Gastrocnemius medialis (tissue), 4 donors: ENCODE measurements around the gene IDS.

ENCODE experiments used
- POLR2A ChIP-seq, 2 donors: fragments of 450-650 bp; IDR thresholded peaks; one replicate each; pipeline ENCODE4 v1.6.1; 2017; ENCODE audit warnings: antibody characterized with exemption in 2 of 2, mild to moderate bottlenecking in 2 of 2, moderate library complexity in 2 of 2
- TF ChIP-seq, protein P1 (sequence below), 5 experiments: fragments of 450-650 bp in 3 of 5; fragments of 200-600 bp in 2 of 5; sonication (generic) in 2 of 5; IDR thresholded peaks in 4 of 5; conservative IDR thresholded peaks in 1 of 5; 1 replicate in 4 of 5; 2 replicates in 1 of 5; pipeline ENCODE4 v1.5.1; 2016 to 2019; ENCODE audit warnings: antibody characterized with exemption in 5 of 5, mild to moderate bottlenecking in 3 of 5, moderate library complexity in 3 of 5

DNA sequence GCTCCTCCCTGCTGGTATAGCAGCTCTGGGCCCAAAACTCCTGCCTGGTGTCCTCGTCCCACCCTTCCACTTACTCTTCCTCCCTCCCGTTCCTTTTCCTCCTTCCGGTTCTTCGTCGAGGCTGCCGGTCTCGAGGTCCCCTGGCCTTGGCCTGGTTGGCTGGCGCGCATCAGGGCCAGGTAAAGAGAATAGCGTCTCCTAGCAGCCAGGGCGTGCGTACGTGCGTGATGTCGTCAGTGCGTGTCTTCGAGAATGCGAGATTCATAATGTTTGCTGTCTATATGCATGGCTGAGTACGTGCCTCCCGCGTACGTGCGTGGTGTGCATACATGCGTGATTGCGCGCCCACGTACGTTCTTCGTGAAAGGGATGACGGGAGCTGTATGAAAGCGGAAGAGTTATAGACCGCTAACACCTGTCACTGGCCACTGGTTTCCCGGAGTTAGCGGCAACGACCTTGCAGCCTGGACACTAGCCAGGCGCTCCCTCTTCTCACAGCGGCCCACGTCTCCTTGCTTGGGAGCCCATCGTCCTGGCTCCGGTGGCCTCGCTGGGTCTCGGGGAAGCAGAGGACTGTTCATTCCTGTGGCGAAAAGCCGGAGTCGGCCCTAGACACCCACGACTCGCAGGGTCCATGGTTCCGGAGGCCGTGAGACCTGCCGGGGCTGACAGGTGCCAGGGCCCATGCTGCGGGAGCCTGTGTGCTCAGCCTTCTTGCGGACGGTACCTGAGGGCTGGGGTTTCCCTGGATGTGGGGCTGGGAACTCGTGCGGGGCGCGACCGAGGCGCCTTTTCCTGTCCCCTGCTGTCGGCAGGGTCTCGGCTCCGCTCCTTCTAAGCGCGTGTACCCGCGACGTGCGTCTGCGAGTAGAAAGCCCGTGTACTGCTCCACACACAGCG lies 35.8 kb upstream of the IDS start, which contains the start of gene EOLA1:
- peak; percentile 49 to 55 for TF ChIP-seq POLR2A (IDR thresholded peaks at IDR 0.05)
- TF ChIP-seq, protein P1, sequence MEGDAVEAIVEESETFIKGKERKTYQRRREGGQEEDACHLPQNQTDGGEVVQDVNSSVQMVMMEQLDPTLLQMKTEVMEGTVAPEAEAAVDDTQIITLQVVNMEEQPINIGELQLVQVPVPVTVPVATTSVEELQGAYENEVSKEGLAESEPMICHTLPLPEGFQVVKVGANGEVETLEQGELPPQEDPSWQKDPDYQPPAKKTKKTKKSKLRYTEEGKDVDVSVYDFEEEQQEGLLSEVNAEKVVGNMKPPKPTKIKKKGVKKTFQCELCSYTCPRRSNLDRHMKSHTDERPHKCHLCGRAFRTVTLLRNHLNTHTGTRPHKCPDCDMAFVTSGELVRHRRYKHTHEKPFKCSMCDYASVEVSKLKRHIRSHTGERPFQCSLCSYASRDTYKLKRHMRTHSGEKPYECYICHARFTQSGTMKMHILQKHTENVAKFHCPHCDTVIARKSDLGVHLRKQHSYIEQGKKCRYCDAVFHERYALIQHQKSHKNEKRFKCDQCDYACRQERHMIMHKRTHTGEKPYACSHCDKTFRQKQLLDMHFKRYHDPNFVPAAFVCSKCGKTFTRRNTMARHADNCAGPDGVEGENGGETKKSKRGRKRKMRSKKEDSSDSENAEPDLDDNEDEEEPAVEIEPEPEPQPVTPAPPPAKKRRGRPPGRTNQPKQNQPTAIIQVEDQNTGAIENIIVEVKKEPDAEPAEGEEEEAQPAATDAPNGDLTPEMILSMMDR (IDR thresholded peaks at IDR 0.05 in 4 of 5, conservative IDR thresholded peaks at IDR 0.05 in 1 of 5), result no peak
